Neural progenitor cell (in vitro differentiated cells): ENCODE data around the gene FNIP2. TPM values are rescaled to one million over a fixed set of nuclear protein-coding genes. Genes with fewer than 3 reads are reported as not detected.

Experiments
- DNase-seq: peaks from one replicate; pipeline ENCODE4 v3.0.0-alpha.2; 2016; ENCODE audit warnings: low spot score
- H2AFZ ChIP-seq: fragments of 200-600 bp; sonication (generic); replicated peaks from 2 replicates; pipeline ENCODE4 v1.6.1; 2016; ENCODE audit warnings: antibody characterized with exemption
- H3F3A ChIP-seq: fragments of 200-600 bp; sonication (generic); 2 replicates; pipeline ENCODE4 v1.6.1; 2016; ENCODE audit warnings: antibody characterized with exemption, low read depth
- H3K27ac ChIP-seq: fragments of 200-600 bp; sonication (generic); 2 replicates; pipeline ENCODE4 v1.5.1; 2016; ENCODE audit warnings: mild to moderate bottlenecking
- H3K27me3 ChIP-seq: fragments of 200-600 bp; sonication (generic); 2 replicates; pipeline ENCODE4 v1.6.1; 2016; ENCODE audit warnings: mild to moderate bottlenecking, moderate library complexity
- H3K36me3 ChIP-seq: fragments of 200-600 bp; sonication (generic); 2 replicates; pipeline ENCODE4 v1.5.1; 2016
- H3K4me1 ChIP-seq: fragments of 200-600 bp; sonication (generic); 2 replicates; pipeline ENCODE4 v1.6.1; 2016; ENCODE audit warnings: mixed run types
- H3K4me2 ChIP-seq: fragments of 200-600 bp; sonication (generic); 2 replicates; pipeline ENCODE4 v1.6.1; 2016
- H3K4me3 ChIP-seq: fragments of 200-600 bp; sonication (generic); 2 replicates; pipeline ENCODE4 v1.5.1; 2016
- H3K79me2 ChIP-seq: fragments of 200-600 bp; sonication (generic); 2 replicates; pipeline ENCODE4 v1.6.1; 2016; ENCODE audit warnings: low read depth
- H3K9ac ChIP-seq: fragments of 200-600 bp; sonication (generic); 2 replicates; pipeline ENCODE4 v1.6.1; 2016
- H3K9me3 ChIP-seq: fragments of 200-600 bp; sonication (generic); 2 replicates; pipeline ENCODE4 v1.5.1; 2016; ENCODE audit warnings: low read depth
- H4K20me1 ChIP-seq: fragments of 200-600 bp; sonication (generic); 2 replicates; pipeline ENCODE4 v1.6.1; 2016; ENCODE audit warnings: low read depth
- H3K27ac Mint-ChIP-seq: 3 replicates; pipeline ENCODE4 v1.8.0; 2021; ENCODE audit warnings: mixed read lengths
- H3K27me3 Mint-ChIP-seq: 2 replicates; pipeline ENCODE4 v1.8.0; 2022; ENCODE audit warnings: low read depth, mild to moderate bottlenecking, inconsistent platforms, moderate library complexity, mixed read lengths; ENCODE audit not compliant: insufficient read depth
- H3K36me3 Mint-ChIP-seq: 3 replicates; pipeline ENCODE4 v1.8.0; 2021; ENCODE audit warnings: mixed read lengths
- H3K4me1 Mint-ChIP-seq: 3 replicates; pipeline ENCODE4 v1.8.0; 2021; ENCODE audit warnings: mixed read lengths
- H3K4me3 Mint-ChIP-seq: 3 replicates; pipeline ENCODE4 v1.8.0; 2021; ENCODE audit warnings: mild to moderate bottlenecking, moderate library complexity, mixed read lengths
- H3K9me3 Mint-ChIP-seq: 3 replicates; pipeline ENCODE4 v1.8.0; 2020; ENCODE audit warnings: mixed read lengths
- EZH2 ChIP-seq: fragments of 200-600 bp; sonication (generic); IDR thresholded peaks from 2 replicates; pipeline ENCODE4 v1.6.1; 2017; ENCODE audit warnings: antibody characterized with exemption, mild to moderate bottlenecking, moderate library complexity
- EZH2phosphoT487 ChIP-seq: fragments of 200-600 bp; sonication (generic); IDR thresholded peaks from 2 replicates; pipeline ENCODE4 v1.6.1; 2017; ENCODE audit warnings: antibody characterized with exemption
- total RNA-seq: library from RNA; depleted of rRNA; stranded (reverse); fragments of >200 nt; gene quantifications from 2 replicates; pipeline ENCODE4 v1.2.3, GENCODE V29; 2015; ENCODE audit warnings: low replicate concordance
- TF ChIP-seq, protein P1 (sequence below): fragments of 200-600 bp; sonication (generic); IDR thresholded peaks from 2 replicates; pipeline ENCODE4 v1.5.1; 2017; ENCODE audit warnings: antibody characterized with exemption, mild to moderate bottlenecking

Gene FNIP2
- total RNA-seq, 1 donor from 2014 or later: 10.5 TPM

DNA sequence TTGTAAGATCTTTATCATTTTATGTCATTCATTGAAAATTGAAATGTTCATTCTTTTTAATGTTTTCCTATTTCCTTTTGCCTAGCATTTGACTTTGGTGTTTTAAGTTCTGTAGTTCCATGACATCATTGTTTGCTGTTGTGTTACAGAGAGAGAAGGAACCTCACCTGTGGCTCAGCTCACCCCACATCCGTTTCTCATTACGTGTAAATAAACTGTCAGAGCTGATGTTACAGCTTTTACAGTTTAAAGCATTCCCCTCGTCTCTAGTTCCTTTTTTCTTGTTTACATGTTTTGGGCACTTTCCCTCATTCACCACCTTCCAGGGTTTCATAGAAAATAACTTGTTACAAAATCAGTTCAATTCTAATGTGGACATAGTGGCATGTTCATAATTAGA is 137.2 kb downstream of the FNIP2 start:
- Mint-ChIP-seq H3K27ac (no peak overlapping the region), H3K27me3 (no peaks in the 10 kb centered on the region)

DNA sequence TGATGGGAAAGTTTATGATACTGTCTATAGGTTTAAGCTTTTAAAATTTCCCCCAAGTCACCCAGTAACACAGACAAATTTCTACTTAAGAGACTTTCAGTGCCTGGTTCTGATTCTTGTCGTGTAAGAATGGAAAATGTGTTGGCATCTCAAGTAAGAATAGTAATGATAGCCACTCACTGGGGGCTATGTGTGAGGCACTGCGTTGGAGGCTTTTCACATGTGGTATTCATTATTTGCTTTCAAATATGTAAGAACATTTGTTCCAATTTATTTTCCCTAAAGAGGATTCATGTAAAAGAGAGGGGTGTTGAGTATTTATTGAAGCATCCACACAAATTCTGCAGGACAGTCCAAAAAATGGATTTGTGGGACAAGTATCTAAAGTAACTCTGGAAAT is 143.6 kb downstream of the FNIP2 start:
- no peaks in the 10 kb centered on the region for H3K9me3 ChIP-seq
- DNase-seq: no peak
- Mint-ChIP-seq H3K4me3 (no peak overlapping the region), H3K36me3 (peaks cover 2% of the 10 kb centered on the region), H3K4me1 (peaks cover 17% of the 10 kb centered on the region), H3K27ac (no peak overlapping the region), H3K9me3 (no peaks in the 10 kb centered on the region), H3K27me3 (no peaks in the 10 kb centered on the region)
- H3K27me3 ChIP-seq: no peaks in the 10 kb centered on the region
- H3K4me1 ChIP-seq: no peaks in the 10 kb centered on the region
- no peaks in the 10 kb centered on the region for H4K20me1 ChIP-seq
- H3K79me2 ChIP-seq: no peaks in the 10 kb centered on the region
- no peak overlapping the region for H2AFZ ChIP-seq
- no peaks in the 10 kb centered on the region for H3K36me3 ChIP-seq
- no peak overlapping the region for H3K4me3 ChIP-seq
- no peak for TF ChIP-seq EZH2phosphoT487
- no peak for TF ChIP-seq EZH2
- TF ChIP-seq, protein P1, sequence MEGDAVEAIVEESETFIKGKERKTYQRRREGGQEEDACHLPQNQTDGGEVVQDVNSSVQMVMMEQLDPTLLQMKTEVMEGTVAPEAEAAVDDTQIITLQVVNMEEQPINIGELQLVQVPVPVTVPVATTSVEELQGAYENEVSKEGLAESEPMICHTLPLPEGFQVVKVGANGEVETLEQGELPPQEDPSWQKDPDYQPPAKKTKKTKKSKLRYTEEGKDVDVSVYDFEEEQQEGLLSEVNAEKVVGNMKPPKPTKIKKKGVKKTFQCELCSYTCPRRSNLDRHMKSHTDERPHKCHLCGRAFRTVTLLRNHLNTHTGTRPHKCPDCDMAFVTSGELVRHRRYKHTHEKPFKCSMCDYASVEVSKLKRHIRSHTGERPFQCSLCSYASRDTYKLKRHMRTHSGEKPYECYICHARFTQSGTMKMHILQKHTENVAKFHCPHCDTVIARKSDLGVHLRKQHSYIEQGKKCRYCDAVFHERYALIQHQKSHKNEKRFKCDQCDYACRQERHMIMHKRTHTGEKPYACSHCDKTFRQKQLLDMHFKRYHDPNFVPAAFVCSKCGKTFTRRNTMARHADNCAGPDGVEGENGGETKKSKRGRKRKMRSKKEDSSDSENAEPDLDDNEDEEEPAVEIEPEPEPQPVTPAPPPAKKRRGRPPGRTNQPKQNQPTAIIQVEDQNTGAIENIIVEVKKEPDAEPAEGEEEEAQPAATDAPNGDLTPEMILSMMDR: no peak
- H3K9ac ChIP-seq: no peak overlapping the region
- peaks cover 3% of the 10 kb centered on the region for H3F3A ChIP-seq
- no peak overlapping the region for H3K27ac ChIP-seq
- H3K4me2 ChIP-seq: no peak overlapping the region

More for the DNA sequence above, 137.2 kb downstream of the FNIP2 start:
- Histone ChIP-seq H3F3A (peaks cover 6% of the 10 kb centered on the region), H3K27me3 (no peaks in the 10 kb centered on the region), H4K20me1 (no peaks in the 10 kb centered on the region), H3K4me3 (no peak overlapping the region), H3K4me2 (no peak overlapping the region), H2AFZ (no peak overlapping the region), H3K36me3 (no peaks in the 10 kb centered on the region), H3K9me3 (no peaks in the 10 kb centered on the region), H3K4me1 (peaks cover 17% of the 10 kb centered on the region), H3K27ac (no peak overlapping the region), H3K79me2 (no peaks in the 10 kb centered on the region), H3K9ac (no peak overlapping the region)
- Mint-ChIP-seq H3K36me3 (peaks cover 13% of the 10 kb centered on the region), H3K4me1 (peaks cover 16% of the 10 kb centered on the region), H3K4me3 (no peak overlapping the region), H3K9me3 (peaks cover 3% of the 10 kb centered on the region)
- TF ChIP-seq, protein P1: no peak
- TF ChIP-seq EZH2phosphoT487 (no peak), EZH2 (no peak)
- no peak for DNase-seq

DNA sequence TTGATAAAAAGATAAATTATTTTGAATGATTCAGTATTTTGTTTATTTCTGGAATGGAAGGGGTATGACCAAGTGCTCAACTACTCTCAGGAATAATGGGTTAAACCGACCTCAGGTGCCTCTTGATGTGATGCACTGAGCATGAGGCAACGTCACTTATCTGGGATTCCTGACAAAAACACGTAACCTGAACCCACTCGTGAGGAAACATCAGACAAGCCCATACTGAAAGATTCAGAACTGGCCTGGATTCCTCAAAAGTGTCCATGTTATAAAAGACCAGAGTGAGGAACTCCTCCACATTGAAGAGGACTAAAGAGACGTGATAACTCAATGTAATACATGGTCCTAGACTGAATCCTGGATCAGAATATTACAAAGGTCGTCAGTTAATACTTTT is 144.0 kb downstream of the FNIP2 start:
- Mint-ChIP-seq H3K9me3 (no peaks in the 10 kb centered on the region), H3K4me1 (peaks cover 17% of the 10 kb centered on the region), H3K27me3 (no peaks in the 10 kb centered on the region), H3K36me3 (peaks cover 2% of the 10 kb centered on the region), H3K27ac (peak overlapping the region; percentile 86), H3K4me3 (no peak overlapping the region)
- no peaks in the 10 kb centered on the region for H4K20me1 ChIP-seq
- no peak overlapping the region for H2AFZ ChIP-seq
- no peaks in the 10 kb centered on the region for H3K9me3 ChIP-seq
- H3K9ac ChIP-seq: no peak overlapping the region
- no peaks in the 10 kb centered on the region for H3K36me3 ChIP-seq
- H3K4me1 ChIP-seq: no peaks in the 10 kb centered on the region
- no peak for DNase-seq
- H3K79me2 ChIP-seq: no peaks in the 10 kb centered on the region
- H3F3A ChIP-seq: peaks cover 3% of the 10 kb centered on the region
- no peaks in the 10 kb centered on the region for H3K27me3 ChIP-seq
- TF ChIP-seq EZH2: no peak
- no peak for TF ChIP-seq EZH2phosphoT487
- TF ChIP-seq, protein P1: no peak
- no peak overlapping the region for H3K4me2 ChIP-seq
- H3K4me3 ChIP-seq: no peak overlapping the region
- H3K27ac ChIP-seq: no peak overlapping the region
